ENCODE data around the gene ZC3H7A.

The ZC3H7A gene

DNA sequence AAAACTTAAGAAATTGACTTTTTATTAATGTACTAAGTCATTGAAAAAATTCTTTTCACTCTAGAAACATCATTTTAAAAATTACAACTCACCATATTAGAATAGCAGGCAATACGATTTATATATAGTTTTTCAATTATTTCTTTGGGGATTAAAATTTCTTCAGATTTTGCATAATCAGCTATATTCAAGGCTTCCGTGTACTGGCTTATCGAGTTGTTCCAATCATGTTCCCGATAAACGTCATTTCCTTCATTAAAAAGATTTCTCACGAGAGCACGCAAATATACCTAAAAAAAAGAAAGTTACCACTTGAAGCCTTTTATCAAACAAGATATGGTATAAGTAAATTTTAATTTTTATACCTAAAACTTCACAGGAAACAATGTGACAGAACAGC is 18.0 kb downstream of the ZC3H7A start:
- TF ChIP-seq, protein P1, sequence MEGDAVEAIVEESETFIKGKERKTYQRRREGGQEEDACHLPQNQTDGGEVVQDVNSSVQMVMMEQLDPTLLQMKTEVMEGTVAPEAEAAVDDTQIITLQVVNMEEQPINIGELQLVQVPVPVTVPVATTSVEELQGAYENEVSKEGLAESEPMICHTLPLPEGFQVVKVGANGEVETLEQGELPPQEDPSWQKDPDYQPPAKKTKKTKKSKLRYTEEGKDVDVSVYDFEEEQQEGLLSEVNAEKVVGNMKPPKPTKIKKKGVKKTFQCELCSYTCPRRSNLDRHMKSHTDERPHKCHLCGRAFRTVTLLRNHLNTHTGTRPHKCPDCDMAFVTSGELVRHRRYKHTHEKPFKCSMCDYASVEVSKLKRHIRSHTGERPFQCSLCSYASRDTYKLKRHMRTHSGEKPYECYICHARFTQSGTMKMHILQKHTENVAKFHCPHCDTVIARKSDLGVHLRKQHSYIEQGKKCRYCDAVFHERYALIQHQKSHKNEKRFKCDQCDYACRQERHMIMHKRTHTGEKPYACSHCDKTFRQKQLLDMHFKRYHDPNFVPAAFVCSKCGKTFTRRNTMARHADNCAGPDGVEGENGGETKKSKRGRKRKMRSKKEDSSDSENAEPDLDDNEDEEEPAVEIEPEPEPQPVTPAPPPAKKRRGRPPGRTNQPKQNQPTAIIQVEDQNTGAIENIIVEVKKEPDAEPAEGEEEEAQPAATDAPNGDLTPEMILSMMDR (IDR thresholded peaks at IDR 0.05) = no peak
- H3K4me3 ChIP-seq (ENCODE audit: low read depth, low read length) = no peak overlapping the region
- H3K9ac ChIP-seq = no peak overlapping the region
- peaks cover 5% of the 10 kb centered on the region for H3K79me2 ChIP-seq
- no peak overlapping the region for H3K27ac ChIP-seq
- H3K27me3 ChIP-seq (ENCODE audit: control insufficient read depth, insufficient read depth, low read length) = no peaks in the 10 kb centered on the region
- no peaks in the 10 kb centered on the region for H3K9me3 ChIP-seq (ENCODE audit: control insufficient read depth, low read length)
- H2AFZ ChIP-seq = no peak overlapping the region
- H3K36me3 ChIP-seq (ENCODE audit: control insufficient read depth, insufficient read depth, low read length) = no peaks in the 10 kb centered on the region
- H3K4me2 ChIP-seq (ENCODE audit: low read length) = no peak overlapping the region
- H3K4me1 ChIP-seq = no peaks in the 10 kb centered on the region

DNA sequence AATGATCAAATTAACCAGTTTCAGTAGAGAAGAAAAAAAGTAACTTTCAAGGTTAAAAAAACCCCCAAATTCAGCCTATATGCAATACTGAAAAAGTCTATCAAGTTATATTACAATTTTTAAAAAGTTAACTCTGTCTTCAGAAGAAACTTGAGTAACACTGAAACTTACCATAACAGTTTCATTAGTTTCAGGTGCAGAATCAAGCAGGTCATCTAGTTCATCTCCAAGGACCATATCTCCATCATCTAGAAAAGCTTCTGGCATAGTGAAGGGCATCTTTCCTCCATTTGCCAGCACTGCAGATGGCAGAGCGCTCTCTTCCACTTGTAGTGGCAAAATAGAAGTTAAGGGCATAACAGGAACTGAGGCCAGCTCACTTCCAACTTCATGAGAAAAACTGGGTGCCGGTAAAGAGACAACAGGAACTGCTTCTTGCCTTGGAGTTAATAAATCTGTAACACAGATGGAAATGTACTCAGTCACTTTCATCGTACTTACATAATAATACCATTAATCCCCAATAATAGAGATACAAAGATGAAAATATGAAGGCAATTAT is 22.9 kb downstream of the ZC3H7A start:
- H3K27ac ChIP-seq = no peak overlapping the region
- no peak overlapping the region for H3K9ac ChIP-seq
- H3K4me3 ChIP-seq (ENCODE audit: low read depth, low read length) = no peak overlapping the region
- H3K9me3 ChIP-seq (ENCODE audit: control insufficient read depth, low read length) = no peaks in the 10 kb centered on the region
- no peaks in the 10 kb centered on the region for H3K36me3 ChIP-seq (ENCODE audit: control insufficient read depth, insufficient read depth, low read length)
- H3K27me3 ChIP-seq (ENCODE audit: control insufficient read depth, insufficient read depth, low read length) = no peaks in the 10 kb centered on the region
- H3K4me2 ChIP-seq (ENCODE audit: low read length) = no peak overlapping the region
- TF ChIP-seq, protein P1 (IDR thresholded peaks at IDR 0.05) = no peak
- H2AFZ ChIP-seq = no peak overlapping the region
- no peaks in the 10 kb centered on the region for H3K4me1 ChIP-seq
- H3K79me2 ChIP-seq = peaks cover 2% of the 10 kb centered on the region

DNA sequence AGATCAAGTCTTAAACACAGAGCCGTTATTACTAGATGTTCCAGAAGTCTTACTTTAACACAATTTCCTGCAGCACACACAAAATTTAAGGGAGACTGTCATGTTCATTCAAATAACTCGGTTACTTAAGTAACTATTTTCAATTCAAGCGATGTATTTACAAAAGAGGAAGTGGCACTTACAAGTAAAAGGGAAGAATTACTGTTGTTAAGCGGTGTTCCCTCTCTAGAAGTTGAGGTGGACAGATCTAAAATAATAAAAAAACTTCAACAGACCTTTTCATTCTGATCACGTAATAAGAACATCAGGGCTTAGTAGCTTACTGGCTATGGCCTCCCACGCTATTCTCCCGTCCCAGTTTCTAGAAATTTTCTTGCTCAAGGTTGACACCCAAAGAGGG is 28.2 kb downstream of the ZC3H7A start:
- no peak overlapping the region for H3K27ac ChIP-seq

GRCh38 chr16:11762431-11762830 is 34.6 kb downstream of the ZC3H7A start:
- Histone ChIP-seq H3K36me3 (ENCODE audit: control insufficient read depth, insufficient read depth, low read length) (no peaks in the 10 kb centered on the region), H2AFZ (no peak overlapping the region), H3K27me3 (ENCODE audit: control insufficient read depth, insufficient read depth, low read length) (no peaks in the 10 kb centered on the region), H3K9ac (no peak overlapping the region), H3K27ac (no peak overlapping the region), H3K4me3 (ENCODE audit: low read depth, low read length) (no peak overlapping the region), H3K4me1 (no peaks in the 10 kb centered on the region), H3K4me2 (ENCODE audit: low read length) (no peak overlapping the region), H3K9me3 (ENCODE audit: control insufficient read depth, low read length) (no peaks in the 10 kb centered on the region), H3K79me2 (no peaks in the 10 kb centered on the region)
- TF ChIP-seq, protein P1 (IDR thresholded peaks at IDR 0.05) = no peak

More for the DNA sequence above, 28.2 kb downstream of the ZC3H7A start:
- no peaks in the 10 kb centered on the region for H3K4me1 ChIP-seq
- no peaks in the 10 kb centered on the region for H3K27me3 ChIP-seq (ENCODE audit: control insufficient read depth, insufficient read depth, low read length)
- TF ChIP-seq, protein P1 (IDR thresholded peaks at IDR 0.05) = no peak
- H3K9ac ChIP-seq = no peak overlapping the region
- no peaks in the 10 kb centered on the region for H3K36me3 ChIP-seq (ENCODE audit: control insufficient read depth, insufficient read depth, low read length)
- H2AFZ ChIP-seq = no peak overlapping the region
- no peaks in the 10 kb centered on the region for H3K79me2 ChIP-seq
- H3K9me3 ChIP-seq (ENCODE audit: control insufficient read depth, low read length) = no peaks in the 10 kb centered on the region
- no peak overlapping the region for H3K4me3 ChIP-seq (ENCODE audit: low read depth, low read length)
- H3K4me2 ChIP-seq (ENCODE audit: low read length) = no peak overlapping the region

DNA sequence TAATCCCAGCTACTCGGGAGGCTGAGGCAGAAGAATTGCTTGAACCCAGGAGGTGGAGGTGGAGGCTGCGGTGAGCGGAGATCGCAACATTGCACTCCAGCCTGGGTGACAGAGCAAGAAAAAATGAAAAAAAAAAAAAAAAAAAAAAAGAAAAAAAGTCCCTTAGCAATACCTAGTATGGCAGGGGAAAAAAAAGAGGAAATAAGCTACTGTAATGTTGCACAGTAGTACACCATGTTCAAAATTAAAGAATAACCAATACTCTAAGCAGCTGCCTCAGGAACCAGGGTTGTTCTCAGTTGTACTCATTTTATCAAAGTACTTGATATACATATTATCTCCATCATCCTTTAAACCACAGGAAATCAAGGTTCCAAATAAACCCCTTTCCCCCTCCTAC is 37.1 kb downstream of the ZC3H7A start:
- Histone ChIP-seq H3K27me3 (ENCODE audit: control insufficient read depth, insufficient read depth, low read length) (no peaks in the 10 kb centered on the region), H3K4me3 (ENCODE audit: low read depth, low read length) (no peak overlapping the region), H2AFZ (no peak overlapping the region), H3K4me2 (ENCODE audit: low read length) (no peak overlapping the region), H3K36me3 (ENCODE audit: control insufficient read depth, insufficient read depth, low read length) (no peaks in the 10 kb centered on the region), H3K27ac (no peak overlapping the region), H3K9me3 (ENCODE audit: control insufficient read depth, low read length) (no peaks in the 10 kb centered on the region), H3K79me2 (no peaks in the 10 kb centered on the region), H3K4me1 (no peaks in the 10 kb centered on the region), H3K9ac (no peak overlapping the region)
- TF ChIP-seq, protein P1 (IDR thresholded peaks at IDR 0.05) = no peak
